ENCODE measurements around the gene ZNF512. TPM values are rescaled to one million over a fixed set of nuclear protein-coding genes. Genes with fewer than 3 reads are reported as not detected.

Gene ZNF512
- total RNA-seq, 4 donors from 2014 or later: 29.1 to 115 (median 37.1) TPM

DNA sequence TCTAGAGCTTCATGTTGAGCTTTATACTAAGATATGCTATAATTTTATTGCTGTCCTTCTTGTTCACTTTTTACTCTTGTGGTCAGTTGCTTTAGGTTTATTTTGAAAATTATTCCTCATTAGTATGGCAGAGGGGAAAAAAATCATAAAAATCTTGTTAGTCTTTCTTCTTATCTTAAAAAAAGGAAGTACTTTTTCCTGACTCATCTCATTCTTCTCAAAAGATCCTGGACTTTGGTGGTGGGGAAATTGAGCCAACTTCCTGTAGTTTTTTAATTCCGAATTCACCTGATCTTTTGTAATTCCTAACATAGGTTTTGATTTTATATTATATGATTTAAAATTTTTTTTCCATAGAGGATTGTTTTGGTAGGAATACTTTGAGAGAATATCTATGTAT is 84.6 kb downstream of the ZNF512 start:
- TF ChIP-seq POLR2A (IDR thresholded peaks at IDR 0.05): no peak
- TF ChIP-seq, protein P1, sequence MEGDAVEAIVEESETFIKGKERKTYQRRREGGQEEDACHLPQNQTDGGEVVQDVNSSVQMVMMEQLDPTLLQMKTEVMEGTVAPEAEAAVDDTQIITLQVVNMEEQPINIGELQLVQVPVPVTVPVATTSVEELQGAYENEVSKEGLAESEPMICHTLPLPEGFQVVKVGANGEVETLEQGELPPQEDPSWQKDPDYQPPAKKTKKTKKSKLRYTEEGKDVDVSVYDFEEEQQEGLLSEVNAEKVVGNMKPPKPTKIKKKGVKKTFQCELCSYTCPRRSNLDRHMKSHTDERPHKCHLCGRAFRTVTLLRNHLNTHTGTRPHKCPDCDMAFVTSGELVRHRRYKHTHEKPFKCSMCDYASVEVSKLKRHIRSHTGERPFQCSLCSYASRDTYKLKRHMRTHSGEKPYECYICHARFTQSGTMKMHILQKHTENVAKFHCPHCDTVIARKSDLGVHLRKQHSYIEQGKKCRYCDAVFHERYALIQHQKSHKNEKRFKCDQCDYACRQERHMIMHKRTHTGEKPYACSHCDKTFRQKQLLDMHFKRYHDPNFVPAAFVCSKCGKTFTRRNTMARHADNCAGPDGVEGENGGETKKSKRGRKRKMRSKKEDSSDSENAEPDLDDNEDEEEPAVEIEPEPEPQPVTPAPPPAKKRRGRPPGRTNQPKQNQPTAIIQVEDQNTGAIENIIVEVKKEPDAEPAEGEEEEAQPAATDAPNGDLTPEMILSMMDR (IDR thresholded peaks at IDR 0.05): no peak
- H3K36me3 ChIP-seq: peaks cover 0 to 47% (median 5%) of the 10 kb centered on the region in 3 donors
- no peak for DNase-seq
- no peak overlapping the region for H3K27ac ChIP-seq
- no peaks in the 10 kb centered on the region for H3K27me3 ChIP-seq
- no peaks in the 10 kb centered on the region for H3K9me3 ChIP-seq
- H3K4me1 ChIP-seq: peaks cover 0 to 19% (median 8%) of the 10 kb centered on the region in 4 donors
- no peak overlapping the region for H3K4me3 ChIP-seq

DNA sequence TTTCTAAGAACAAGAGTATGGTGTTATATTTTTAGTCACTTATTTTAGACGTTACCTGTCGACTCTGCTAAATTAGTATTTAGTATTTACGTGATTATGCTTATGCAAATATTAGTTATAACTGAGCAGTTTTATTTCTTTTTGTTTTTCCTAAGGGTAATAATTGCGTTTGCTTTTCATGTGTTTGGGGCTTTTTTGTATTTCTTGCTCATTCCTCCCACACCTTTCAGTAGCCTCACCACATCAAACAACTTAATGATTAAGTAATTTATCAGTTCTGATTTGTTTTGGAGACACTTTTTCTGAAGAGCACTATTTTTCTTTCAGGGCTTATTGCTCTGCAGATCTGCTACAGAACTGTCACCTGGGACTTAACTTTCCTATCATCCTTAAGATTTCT is 88.4 kb downstream of the ZNF512 start:
- Histone ChIP-seq H3K4me3 (no peak overlapping the region), H3K27ac (no peak overlapping the region), H3K36me3 (peaks cover 0 to 79% (median 5%) of the 10 kb centered on the region in 3 donors), H3K9me3 (no peaks in the 10 kb centered on the region), H3K27me3 (no peaks in the 10 kb centered on the region), H3K4me1 (no peaks in the 10 kb centered on the region)
- no peak for TF ChIP-seq POLR2A (IDR thresholded peaks at IDR 0.05)
- TF ChIP-seq, protein P1 (IDR thresholded peaks at IDR 0.05): no peak
- DNase-seq: no peak

Small RNA genes within 50 kb of the gene (small RNA-seq; reads per million reads assigned to genes)
- 0 reads per million in 2 donors for gene RF00340

Other genes starting within 250 kb of the ZNF512 start
- gene GTF3C2, start 226.3 kb upstream of the ZNF512 start, total RNA-seq: 100 to 1,000 TPM in 1 of 4 donors, 10 to 100 TPM in 3; 59.0 to 111 (median 74.6) TPM
- gene EIF2B4, start 212.7 kb upstream of the ZNF512 start, total RNA-seq: 10 to 100 TPM; 19.8 to 47.0 (median 33.7) TPM
- 10 to 100 TPM; 75.1 to 88.2 (median 77.1) TPM for gene SNX17, start 212.4 kb upstream of the ZNF512 start, total RNA-seq
- gene ZNF513, start 202.3 kb upstream of the ZNF512 start, total RNA-seq: 10 to 100 TPM; 15.7 to 31.1 (median 24.7) TPM
- gene PPM1G, start 173.5 kb upstream of the ZNF512 start, total RNA-seq: 10 to 100 TPM; 36.1 to 77.6 (median 45.5) TPM
- 10 to 100 TPM; 51.3 to 75.9 (median 63.6) TPM for gene NRBP1, start 154.4 kb upstream of the ZNF512 start, total RNA-seq
- 100 to 1,000 TPM in 1 of 4 donors, 10 to 100 TPM in 2, 1 to 10 TPM in 1; 7.4 to 109 (median 73.9) TPM for gene KRTCAP3, start 140.7 kb upstream of the ZNF512 start, total RNA-seq
- 10 to 100 TPM; 38.8 to 86.5 (median 65.3) TPM for gene IFT172, start 93.3 kb upstream of the ZNF512 start, total RNA-seq
- 1 to 10 TPM in 2 of 4 donors, not detected in 2; 2.0 to 3.2 TPM for gene FNDC4, start 87.8 kb upstream of the ZNF512 start, total RNA-seq
- gene GCKR, start 86.2 kb upstream of the ZNF512 start, total RNA-seq: under 1 TPM in 2 of 4 donors, not detected in 2; 0.53 to 0.94 TPM
- gene CCDC121, start 46.0 kb downstream of the ZNF512 start, total RNA-seq: 10 to 100 TPM in 1 of 4 donors, 1 to 10 TPM in 3; 1.8 to 11.6 (median 2.5) TPM
- gene GPN1, start 46.0 kb downstream of the ZNF512 start, total RNA-seq: 10 to 100 TPM; 12.3 to 27.7 (median 19.7) TPM
- gene SUPT7L, start 80.6 kb downstream of the ZNF512 start, total RNA-seq: 10 to 100 TPM; 28.2 to 46.2 (median 40.2) TPM
- 10 to 100 TPM; 18.6 to 47.0 (median 21.9) TPM for gene SLC4A1AP, start 80.8 kb downstream of the ZNF512 start, total RNA-seq
- 10 to 100 TPM; 25.6 to 67.1 (median 37.8) TPM for gene MRPL33, start 188.7 kb downstream of the ZNF512 start, total RNA-seq